ENCODE results near the gene TMEM204.
A peak's percentile ranks its signal among the peaks of the same experiment; 100 is the strongest.

The TMEM204 gene

GRCh38 chr16:1533443-1533951 is at the start of gene TMEM204:
Gene TMEM204, plus strand, starts transcription at chr16:1533666. Its CDS starts 610 bp downstream, at chr16:1534276.
- DNase-seq = peak; percentile 55

GRCh38 chr16:1485847-1486496 is 47.5 kb upstream of the TMEM204 start:
- DNase-seq = no peak

- DNase-seq = no peak
Measured at GRCh38 chr16:1486551-1487390, 46.7 kb upstream of the TMEM204 start.

GRCh38 chr16:1487395-1488053 is 45.9 kb upstream of the TMEM204 start:
- DNase-seq = no peak

GRCh38 chr16:1488054-1488601 is 45.3 kb upstream of the TMEM204 start:
- no peak for DNase-seq

- no peak for DNase-seq
Measured at GRCh38 chr16:1488619-1489018, 44.8 kb upstream of the TMEM204 start, which contains the start of gene PTX4. Gene PTX4, minus strand, starts transcription at chr16:1488944. Its CDS starts 35 bp downstream, at chr16:1488909.

- no peak for DNase-seq
Measured at GRCh38 chr16:1489077-1489476, 44.4 kb upstream of the TMEM204 start.

- no peak for DNase-seq
Measured at GRCh38 chr16:1491327-1491726, 42.1 kb upstream of the TMEM204 start.

- DNase-seq = no peak
Measured at GRCh38 chr16:1492082-1492922, 41.2 kb upstream of the TMEM204 start.

- peak; percentile 90 for DNase-seq
Measured at GRCh38 chr16:1492923-1493745, 40.3 kb upstream of the TMEM204 start, which contains the start of gene TELO2. Gene TELO2, plus strand, starts transcription at chr16:1493360. Its CDS starts 922 bp downstream, at chr16:1494282.

GRCh38 chr16:1493746-1494094 is 39.7 kb upstream of the TMEM204 start:
- DNase-seq = no peak

- DNase-seq = no peak
Measured at GRCh38 chr16:1494129-1494640, 39.3 kb upstream of the TMEM204 start.

GRCh38 chr16:1494711-1495110 is 38.8 kb upstream of the TMEM204 start:
- DNase-seq = no peak

- DNase-seq = no peak
Measured at GRCh38 chr16:1495211-1495888, 38.1 kb upstream of the TMEM204 start.

- no peak for DNase-seq
Measured at GRCh38 chr16:1495889-1496262, 37.6 kb upstream of the TMEM204 start.

- no peak for DNase-seq
Measured at GRCh38 chr16:1496464-1496863, 37.0 kb upstream of the TMEM204 start.

- DNase-seq = no peak
Measured at GRCh38 chr16:1497014-1497598, 36.4 kb upstream of the TMEM204 start.

GRCh38 chr16:1498899-1499676 is 34.4 kb upstream of the TMEM204 start:
- no peak for DNase-seq
